HepG2 (cell line): Measurements from ENCODE around the gene ZNF554. TPM values are rescaled to one million over a fixed set of nuclear protein-coding genes. Genes with fewer than 3 reads are reported as not detected.

Experiments
- AGO2 ChIP-seq: fragments of 200-400 bp; formaldehyde crosslinking; optimal IDR thresholded peaks from 2 replicates; pipeline ENCODE3; 2017; ENCODE audit warnings: mild to moderate bottlenecking, low read depth, low read length, moderate library complexity
- PAF1 ChIP-seq: IDR thresholded peaks from 2 replicates; pipeline ENCODE4 v1.6.1; 2016; ENCODE audit warnings: missing genetic modification reagents, missing compliant biosample characterization
- ZFP91 ChIP-seq: sonication (generic); formaldehyde crosslinking; IDR thresholded peaks from 2 replicates; pipeline ENCODE4 v1.9.0; 2022; ENCODE audit warnings: missing genetic modification reagents, mild to moderate bottlenecking, borderline replicate concordance
- ZNF609 ChIP-seq: sonication (generic); formaldehyde crosslinking; IDR thresholded peaks from 2 replicates; pipeline ENCODE4 v1.4.0; 2020; ENCODE audit warnings: mild to moderate bottlenecking, missing genetic modification reagents, borderline replicate concordance
- polyA plus RNA-seq, 8 experiments: library from polyadenylated mRNA; depleted of rRNA in 3 of 8; stranded (reverse) in 7 of 8; unstranded in 1 of 8; fragments of >200 nt; fragmentation: Illumina TruSeq in 4 of 8; extraction: Trizol in 4 of 8; gene quantifications; 2 replicates each; pipeline versions ENCODE4 v1.2.1 to v1.2.3, GENCODE V29; 2011 to 2016; ENCODE audit warnings: low read depth in 4 of 8, missing spikeins in 1 of 8, mixed read lengths in 1 of 8; ENCODE audit not compliant: insufficient read depth in 1 of 8
- total RNA-seq, 5 experiments: library from RNA; depleted of rRNA; stranded (reverse); fragments of >200 nt; fragmentation: Illumina TruSeq; extraction: Trizol; gene quantifications; 2 replicates each; pipeline ENCODE4 v1.2.3, GENCODE V29; 2016; ENCODE audit warnings: low read depth in 1 of 5

ZNF554 gene
- total and polyA plus RNA-seq, 2 of the 13 experiments (the other 11 are each of a cell fraction or from before 2014, with no cell fraction given) = 2.2 to 2.7 TPM

GRCh38 chr19:2811735-2812413 lies 7.8 kb upstream of the ZNF554 start (continued):
- TF ChIP-seq AGO2 (peak; percentile 38), PAF1 (CRISPR knock-in tag) (no peak), ZNF609 (CRISPR knock-in tag) (0 out of 2 replicates have a peak, but pooled peaks have one; percentile 4), ZFP91 (no peak)
